ENCODE data around the gene SLC41A3.

Gene SLC41A3

DNA sequence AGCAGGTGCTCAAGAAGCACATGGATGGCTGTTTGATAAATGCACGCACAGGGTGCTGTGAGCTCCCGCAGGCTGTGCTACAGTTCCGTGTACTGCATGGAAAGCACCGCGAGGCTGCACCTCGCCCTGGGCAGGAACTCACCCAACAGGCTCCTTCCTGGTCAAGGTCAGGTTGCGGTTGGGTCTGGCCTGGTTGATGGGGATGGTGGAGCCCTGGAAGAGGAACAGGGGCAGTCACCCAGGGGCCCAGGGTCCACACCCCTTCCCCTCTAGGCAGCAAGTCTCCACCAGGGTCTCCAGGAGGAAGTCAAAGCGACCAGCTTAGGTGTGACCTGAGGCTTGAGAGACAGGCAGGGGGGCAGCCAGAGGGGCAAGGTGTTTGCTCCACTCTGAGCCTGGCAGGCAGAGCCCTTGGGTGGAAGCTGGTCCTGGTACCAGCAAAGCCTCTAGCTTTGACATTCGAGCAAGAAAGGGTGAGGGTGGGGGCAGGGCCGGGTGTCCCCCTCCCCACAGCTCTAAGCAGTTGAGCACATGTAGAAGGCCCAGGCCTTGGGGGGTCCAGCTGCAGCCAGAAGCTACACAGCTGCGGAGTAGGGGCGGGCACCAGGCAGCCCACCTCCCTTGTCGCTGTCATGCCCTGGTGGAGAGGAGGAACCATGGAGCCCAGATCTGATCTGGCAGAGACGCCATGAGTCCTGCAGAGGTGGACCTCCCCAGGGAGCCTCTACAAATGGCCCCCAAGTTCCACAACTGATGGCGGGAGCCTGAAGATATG, 46.3 kb upstream of the SLC41A3 start:
- no peak overlapping the region for H3K4me3 ChIP-seq (replicated peaks; ENCODE audit: low read depth, low read length)
- DNase-seq (ENCODE audit: low read depth): no peak
- TF ChIP-seq, protein P1, sequence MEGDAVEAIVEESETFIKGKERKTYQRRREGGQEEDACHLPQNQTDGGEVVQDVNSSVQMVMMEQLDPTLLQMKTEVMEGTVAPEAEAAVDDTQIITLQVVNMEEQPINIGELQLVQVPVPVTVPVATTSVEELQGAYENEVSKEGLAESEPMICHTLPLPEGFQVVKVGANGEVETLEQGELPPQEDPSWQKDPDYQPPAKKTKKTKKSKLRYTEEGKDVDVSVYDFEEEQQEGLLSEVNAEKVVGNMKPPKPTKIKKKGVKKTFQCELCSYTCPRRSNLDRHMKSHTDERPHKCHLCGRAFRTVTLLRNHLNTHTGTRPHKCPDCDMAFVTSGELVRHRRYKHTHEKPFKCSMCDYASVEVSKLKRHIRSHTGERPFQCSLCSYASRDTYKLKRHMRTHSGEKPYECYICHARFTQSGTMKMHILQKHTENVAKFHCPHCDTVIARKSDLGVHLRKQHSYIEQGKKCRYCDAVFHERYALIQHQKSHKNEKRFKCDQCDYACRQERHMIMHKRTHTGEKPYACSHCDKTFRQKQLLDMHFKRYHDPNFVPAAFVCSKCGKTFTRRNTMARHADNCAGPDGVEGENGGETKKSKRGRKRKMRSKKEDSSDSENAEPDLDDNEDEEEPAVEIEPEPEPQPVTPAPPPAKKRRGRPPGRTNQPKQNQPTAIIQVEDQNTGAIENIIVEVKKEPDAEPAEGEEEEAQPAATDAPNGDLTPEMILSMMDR (IDR thresholded peaks at IDR 0.05; ENCODE audit: low read length, missing control alignments): no peak

DNA sequence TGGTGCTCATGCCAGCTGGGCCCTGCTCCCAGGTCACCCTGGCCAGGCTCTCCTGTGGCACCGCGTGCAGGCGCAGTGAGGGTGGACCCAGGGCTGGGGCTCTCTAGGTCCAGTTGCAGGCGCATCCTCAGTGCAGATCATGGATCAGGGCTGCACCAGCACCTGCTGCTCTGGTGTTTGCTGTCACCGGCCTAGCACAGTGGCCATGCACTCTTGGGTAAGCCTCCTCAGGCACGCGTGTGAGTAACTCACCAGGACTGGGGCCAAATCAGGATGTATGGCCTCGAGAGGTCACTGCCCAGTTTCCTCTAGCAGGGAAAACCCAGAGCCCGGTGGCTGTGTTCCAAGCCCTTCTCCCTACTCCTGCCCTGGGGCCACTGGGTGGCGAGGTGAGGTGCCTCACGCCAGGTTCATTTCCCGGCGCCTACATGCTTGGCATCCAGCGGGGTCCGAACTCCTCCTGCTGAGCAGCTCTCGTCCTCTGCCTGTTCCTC, 45.5 kb upstream of the SLC41A3 start:
- no peak overlapping the region for H3K4me3 ChIP-seq (replicated peaks; ENCODE audit: low read depth, low read length)
- TF ChIP-seq, protein P1 (IDR thresholded peaks at IDR 0.05; ENCODE audit: low read length, missing control alignments): no peak
- peak; percentile 28 for DNase-seq (ENCODE audit: low read depth)

DNA sequence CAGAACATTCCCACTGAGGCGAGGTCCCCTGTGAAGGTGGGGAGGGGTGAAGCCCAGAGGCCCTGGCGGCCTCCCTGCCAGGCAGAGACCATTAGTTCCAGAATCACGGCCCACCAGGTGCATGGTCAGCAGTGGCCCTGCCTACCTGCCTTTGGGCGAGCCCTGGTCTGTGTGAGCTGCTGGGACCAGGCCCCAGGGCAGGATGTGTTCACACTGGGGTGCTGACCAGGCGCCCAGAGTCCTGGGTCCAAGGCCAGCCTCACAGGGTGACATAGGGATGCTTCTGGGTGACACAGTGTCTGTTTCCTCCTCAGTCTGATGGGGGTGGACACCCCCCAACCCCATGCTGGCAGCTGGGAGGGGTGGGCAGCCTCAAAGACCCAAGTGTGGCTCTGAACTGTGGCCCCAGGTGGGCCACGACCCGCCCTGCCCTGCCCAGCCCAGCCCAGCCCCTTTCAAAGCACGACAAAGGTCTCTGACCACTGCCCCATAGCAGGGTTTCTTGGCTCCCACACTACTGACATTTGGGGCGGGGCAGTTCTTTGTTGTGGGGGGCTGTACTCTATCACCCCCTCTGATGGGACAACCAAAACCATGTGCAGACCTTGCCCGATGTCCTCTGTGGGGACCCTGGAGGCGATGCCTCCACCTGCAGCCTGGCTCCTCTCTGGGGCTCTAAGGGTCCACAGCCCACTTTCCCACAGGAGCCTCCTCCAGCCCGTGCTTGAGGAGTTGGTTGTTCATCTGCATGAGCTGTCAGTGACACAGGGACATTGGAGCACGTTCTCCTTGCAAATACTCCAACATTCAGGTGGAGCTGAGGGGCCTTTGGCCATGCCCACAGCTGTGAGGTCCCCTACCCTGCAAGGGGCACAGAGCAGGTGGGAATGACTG, 44.8 kb upstream of the SLC41A3 start:
- H3K4me3 ChIP-seq (replicated peaks; ENCODE audit: low read depth, low read length): no peak overlapping the region
- no peak for DNase-seq (ENCODE audit: low read depth)
- TF ChIP-seq, protein P1 (IDR thresholded peaks at IDR 0.05; ENCODE audit: low read length, missing control alignments): no peak

DNA sequence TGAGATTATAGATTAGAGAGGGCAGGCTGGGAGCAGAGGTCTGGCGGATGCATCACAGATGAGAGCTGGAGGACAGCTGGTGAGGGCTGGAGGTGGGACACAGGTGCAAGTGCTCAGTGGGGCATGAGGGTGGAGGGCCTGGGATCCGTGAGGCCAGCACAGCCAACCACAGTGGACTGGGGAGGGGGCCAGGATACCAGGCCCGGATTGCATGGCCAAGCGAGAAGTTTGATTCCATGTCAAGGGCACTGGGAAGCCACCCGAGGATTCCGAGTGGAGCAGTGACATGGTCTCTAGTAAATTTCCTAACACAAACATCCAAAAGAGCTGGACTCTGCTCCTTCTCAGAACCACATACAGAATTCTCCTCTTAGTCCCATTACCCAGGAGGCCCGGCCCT, 44.0 kb upstream of the SLC41A3 start:
- H3K4me3 ChIP-seq (replicated peaks; ENCODE audit: low read depth, low read length): no peak overlapping the region
- TF ChIP-seq, protein P1 (IDR thresholded peaks at IDR 0.05; ENCODE audit: low read length, missing control alignments): no peak
- no peak for DNase-seq (ENCODE audit: low read depth)

DNA sequence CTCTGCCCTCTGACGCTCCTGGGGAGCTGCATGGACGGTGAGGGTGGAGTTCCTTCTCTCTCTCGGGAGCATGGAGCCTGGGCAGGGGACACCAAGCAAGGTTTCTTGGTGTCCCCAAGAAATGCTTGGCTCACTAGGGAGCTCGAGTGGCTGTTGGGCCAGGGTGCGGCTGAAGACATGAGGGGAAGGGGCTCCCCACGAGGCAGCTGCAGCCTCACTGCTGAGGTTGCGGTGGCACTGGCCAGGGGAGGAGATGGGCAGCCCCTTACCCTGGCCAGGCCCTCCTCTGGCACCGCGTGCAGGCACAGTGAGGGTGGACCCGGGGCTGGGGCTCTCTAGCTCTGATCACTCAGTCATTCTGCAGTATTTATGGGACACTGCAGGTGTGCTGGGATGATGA, 43.5 kb upstream of the SLC41A3 start:
- H3K4me3 ChIP-seq (replicated peaks; ENCODE audit: low read depth, low read length): no peak overlapping the region
- DNase-seq (ENCODE audit: low read depth): no peak
- TF ChIP-seq, protein P1 (IDR thresholded peaks at IDR 0.05; ENCODE audit: low read length, missing control alignments): no peak

DNA sequence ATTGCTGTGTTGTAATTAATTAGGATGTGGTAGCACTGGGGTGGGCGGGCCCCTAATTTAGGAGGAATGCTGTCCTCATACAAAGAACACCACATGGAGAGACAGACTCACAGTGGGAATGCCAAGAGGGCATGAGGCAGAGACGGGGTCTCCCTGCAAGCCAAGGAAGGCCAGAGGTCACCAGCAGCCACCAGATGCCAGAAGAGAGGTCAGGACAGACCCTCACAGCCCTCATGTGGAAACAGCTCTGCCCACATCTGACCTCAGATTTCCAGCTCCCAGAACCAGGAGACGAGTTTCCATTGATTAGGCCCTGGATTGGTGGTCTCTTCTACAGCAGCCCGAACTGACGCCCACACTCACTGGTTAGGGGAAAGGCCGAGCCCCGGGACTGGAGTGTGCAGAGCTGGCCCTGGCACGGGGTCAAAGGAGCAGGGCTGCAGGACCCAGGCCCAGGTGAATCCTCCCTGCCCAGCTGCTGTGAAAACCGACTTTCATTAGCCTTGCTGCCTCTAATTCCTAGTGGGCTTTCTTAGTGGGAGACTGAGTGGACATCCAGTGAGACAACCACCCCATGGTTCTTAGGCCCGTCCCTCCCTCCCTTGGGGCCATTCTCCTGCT, 43.0 kb upstream of the SLC41A3 start:
- TF ChIP-seq, protein P1 (IDR thresholded peaks at IDR 0.05; ENCODE audit: low read length, missing control alignments): no peak
- no peak overlapping the region for H3K4me3 ChIP-seq (replicated peaks; ENCODE audit: low read depth, low read length)
- DNase-seq (ENCODE audit: low read depth): no peak
